SK-N-SH treated with all-trans-retinoic acid at 6 μM for 48 hours (cell line): Measurements from ENCODE around the gene NRXN2.

Source experiments
- ATAC-seq: fragments of 200-7000 bp; cut with Tn5 transposase; 3 replicates; pipeline ENCODE4 v1.9.1; 2020; ENCODE audit warnings: mild to moderate bottlenecking, moderate library complexity
- ARNTL ChIP-seq: fragments of 450-650 bp; formaldehyde crosslinking; IDR thresholded peaks from 2 replicates; pipeline ENCODE4 v1.5.0; 2020; ENCODE audit warnings: low read depth, mild to moderate bottlenecking, moderate library complexity, borderline replicate concordance
- BACH2 ChIP-seq: fragments of 250-450 bp; sonication (Bioruptor Pico); IDR thresholded peaks from 2 replicates; pipeline ENCODE4 v1.9.0; 2021; ENCODE audit warnings: mild to moderate bottlenecking, borderline replicate concordance
- CREB5 ChIP-seq: fragments of 250-450 bp; sonication (Bioruptor Pico); IDR thresholded peaks from 2 replicates; pipeline ENCODE4 v1.5.1; 2020; ENCODE audit warnings: low read depth, mild to moderate bottlenecking, moderate library complexity
- CSDC2 ChIP-seq: fragments of 250-450 bp; sonication (Bioruptor Pico); IDR thresholded peaks from 2 replicates; pipeline ENCODE4 v1.5.0; 2020; ENCODE audit warnings: mild to moderate bottlenecking, moderate library complexity
- CSRNP3 ChIP-seq: fragments of 250-450 bp; sonication (Bioruptor Pico); IDR thresholded peaks from 2 replicates; pipeline ENCODE4 v1.5.1; 2021; ENCODE audit warnings: mild to moderate bottlenecking, moderate library complexity
- ESRRG ChIP-seq: fragments of 250-450 bp; sonication (Bioruptor Pico); IDR thresholded peaks from 2 replicates; pipeline ENCODE4 v1.6.1; 2021; ENCODE audit warnings: mild to moderate bottlenecking
- GLIS3 ChIP-seq: fragments of 250-450 bp; sonication (Bioruptor Pico); IDR thresholded peaks from 2 replicates; pipeline ENCODE4 v1.5.0; 2020; ENCODE audit warnings: mild to moderate bottlenecking, moderate library complexity
- ISL1 ChIP-seq: fragments of 250-450 bp; sonication (Bioruptor Pico); IDR thresholded peaks from 2 replicates; pipeline ENCODE4 v2.1.2; 2022; ENCODE audit warnings: mild to moderate bottlenecking, moderate library complexity
- OSR1 ChIP-seq: fragments of 250-450 bp; sonication (Bioruptor Pico); IDR thresholded peaks from 2 replicates; pipeline ENCODE4 v1.8.0; 2022; ENCODE audit warnings: moderate library complexity, mild to moderate bottlenecking, inconsistent platforms
- PATZ1 ChIP-seq: fragments of 250-450 bp; sonication (Bioruptor Pico); IDR thresholded peaks from 2 replicates; pipeline ENCODE4 v1.8.0; 2020; ENCODE audit warnings: mild to moderate bottlenecking, moderate library complexity, borderline replicate concordance
- PPARA ChIP-seq: fragments of 250-450 bp; sonication (Bioruptor Pico); IDR thresholded peaks from 2 replicates; pipeline ENCODE4 v1.5.0; 2020; ENCODE audit warnings: mild to moderate bottlenecking, borderline replicate concordance
- RARB ChIP-seq: fragments of 250-450 bp; sonication (Bioruptor Pico); IDR thresholded peaks from 2 replicates; pipeline ENCODE4 v1.8.0; 2021; ENCODE audit warnings: mild to moderate bottlenecking, moderate library complexity
- SNAI2 ChIP-seq: fragments of 250-450 bp; sonication (Bioruptor Pico); IDR thresholded peaks from 2 replicates; pipeline ENCODE4 v1.5.0; 2020; ENCODE audit warnings: mild to moderate bottlenecking, moderate library complexity
- TOX ChIP-seq: fragments of 250-450 bp; sonication (Bioruptor Pico); IDR thresholded peaks from 2 replicates; pipeline ENCODE4 v1.8.0; 2021; ENCODE audit warnings: mild to moderate bottlenecking, moderate library complexity, borderline replicate concordance
- TSHZ2 ChIP-seq: fragments of 250-450 bp; sonication (Bioruptor Pico); IDR thresholded peaks from 2 replicates; pipeline ENCODE4 v1.5.0; 2020; ENCODE audit warnings: mild to moderate bottlenecking, moderate library complexity
- ZC3H10 ChIP-seq: fragments of 250-450 bp; sonication (Bioruptor Pico); IDR thresholded peaks from 2 replicates; pipeline ENCODE4 v1.5.1; 2021; ENCODE audit warnings: mild to moderate bottlenecking, moderate library complexity
- ZFP3 ChIP-seq: fragments of 250-450 bp; sonication (Bioruptor Pico); IDR thresholded peaks from 2 replicates; pipeline ENCODE4 v1.5.0; 2020; ENCODE audit warnings: mild to moderate bottlenecking, moderate library complexity
- ZNF565 ChIP-seq: fragments of 450-650 bp; formaldehyde crosslinking; conservative IDR thresholded peaks from 2 replicates; pipeline ENCODE4 v1.5.0; 2020; ENCODE audit warnings: low read depth, mild to moderate bottlenecking, moderate library complexity
- ZNF70 ChIP-seq: fragments of 450-650 bp; formaldehyde crosslinking; IDR thresholded peaks from 2 replicates; pipeline ENCODE4 v1.5.0; 2020; ENCODE audit warnings: mild to moderate bottlenecking, moderate library complexity

The NRXN2 gene

GRCh38 chr11:64694026-64694755, 28.8 kb downstream of the NRXN2 start:
- TF ChIP-seq SNAI2 (CRISPR knock-in tag), result no peak
- TF ChIP-seq ESRRG (CRISPR knock-in tag), result no peak
- no peak for TF ChIP-seq ZNF70 (CRISPR knock-in tag)
- TF ChIP-seq CSDC2, result no peak
- no peak for TF ChIP-seq TSHZ2
- TF ChIP-seq ZFP3 (CRISPR knock-in tag), result no peak
- no peak for TF ChIP-seq GLIS3
- no peak for TF ChIP-seq CSRNP3 (CRISPR knock-in tag)
- TF ChIP-seq PPARA (CRISPR knock-in tag), result no peak
- no peak for TF ChIP-seq PATZ1
- TF ChIP-seq ISL1 (CRISPR knock-in tag), result no peak
- TF ChIP-seq RARB (CRISPR knock-in tag), result no peak
- TF ChIP-seq CREB5 (CRISPR knock-in tag), result no peak

GRCh38 chr11:64692764-64693331, 30.1 kb downstream of the NRXN2 start:
- TF ChIP-seq ESRRG (CRISPR knock-in tag), result no peak
- TF ChIP-seq ARNTL (CRISPR knock-in tag), result no peak
- TF ChIP-seq BACH2 (CRISPR knock-in tag), result no peak
- TF ChIP-seq RARB (CRISPR knock-in tag), result no peak
- TF ChIP-seq, all 23 proteins: peak for 0
- ATAC-seq, result no peak

More at GRCh38 chr11:64694026-64694755, 28.8 kb downstream of the NRXN2 start:
- ATAC-seq, result no peak

- TF ChIP-seq CSDC2, result no peak
- TF ChIP-seq PPARA (CRISPR knock-in tag), result no peak
- no peak for TF ChIP-seq PATZ1
- TF ChIP-seq CSRNP3 (CRISPR knock-in tag), result no peak
- TF ChIP-seq ZC3H10 (CRISPR knock-in tag), result no peak
- TF ChIP-seq CREB5 (CRISPR knock-in tag), result no peak
- TF ChIP-seq GLIS3, result no peak
- no peak for TF ChIP-seq ZNF565
- TF ChIP-seq RARB (CRISPR knock-in tag), result no peak
- no peak for TF ChIP-seq OSR1
- TF ChIP-seq ESRRG (CRISPR knock-in tag), result no peak
- no peak for TF ChIP-seq TOX (CRISPR knock-in tag)
- no peak for TF ChIP-seq ZFP3 (CRISPR knock-in tag)
- TF ChIP-seq SNAI2 (CRISPR knock-in tag), result no peak
- ATAC-seq, result no peak
Measured at GRCh38 chr11:64691543-64691942, 31.5 kb downstream of the NRXN2 start.
